HG03439 (cell line): Measurements from ENCODE around the gene TNS2.

ENCODE experiments used
- ATAC-seq: cut with Tn5 transposase; IDR thresholded peaks from one replicate; pipeline ENCODE4 v1.9.1; 2021; ENCODE audit warnings: mild to moderate bottlenecking, moderate library complexity; ENCODE audit not compliant: unreplicated experiment

Gene TNS2

DNA sequence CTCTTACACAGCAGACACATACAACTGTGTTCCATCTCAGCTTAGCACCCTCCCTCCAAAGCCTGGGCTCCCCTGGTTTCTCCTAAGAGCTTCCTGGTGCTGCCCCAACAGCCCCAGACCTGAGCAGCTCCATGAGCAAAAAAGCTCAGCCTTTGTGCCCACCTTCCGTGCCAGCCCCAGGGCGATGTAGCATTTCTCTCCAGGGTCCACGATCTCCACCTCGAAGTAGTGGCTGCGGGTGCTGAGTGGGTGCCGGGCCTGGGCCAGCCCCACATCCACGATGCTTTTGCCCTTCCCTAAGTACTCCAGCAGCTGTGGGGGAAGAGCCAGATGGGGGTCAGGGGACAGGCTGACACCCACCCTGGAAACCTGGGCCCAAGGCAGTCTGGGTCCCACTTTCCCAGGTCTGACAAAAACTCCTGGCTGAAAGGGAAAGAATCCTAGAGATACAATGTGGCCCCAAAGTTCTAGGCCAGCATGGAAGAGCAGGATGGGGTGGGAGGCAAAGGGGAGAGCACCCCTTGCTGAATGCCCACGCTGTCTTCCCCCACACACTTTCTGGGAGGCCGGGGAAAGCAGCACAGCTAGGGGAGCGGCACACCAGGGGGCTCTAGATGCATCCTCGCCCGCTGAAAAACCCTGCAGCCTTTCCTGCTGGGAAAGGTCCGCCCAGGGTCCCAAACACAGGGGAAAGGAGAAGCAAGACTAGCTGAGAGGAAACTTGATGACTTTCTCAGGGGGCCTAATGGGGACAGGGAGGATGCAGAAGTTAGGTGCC is 18.3 kb downstream of the TNS2 start:
- ATAC-seq: no peak

DNA sequence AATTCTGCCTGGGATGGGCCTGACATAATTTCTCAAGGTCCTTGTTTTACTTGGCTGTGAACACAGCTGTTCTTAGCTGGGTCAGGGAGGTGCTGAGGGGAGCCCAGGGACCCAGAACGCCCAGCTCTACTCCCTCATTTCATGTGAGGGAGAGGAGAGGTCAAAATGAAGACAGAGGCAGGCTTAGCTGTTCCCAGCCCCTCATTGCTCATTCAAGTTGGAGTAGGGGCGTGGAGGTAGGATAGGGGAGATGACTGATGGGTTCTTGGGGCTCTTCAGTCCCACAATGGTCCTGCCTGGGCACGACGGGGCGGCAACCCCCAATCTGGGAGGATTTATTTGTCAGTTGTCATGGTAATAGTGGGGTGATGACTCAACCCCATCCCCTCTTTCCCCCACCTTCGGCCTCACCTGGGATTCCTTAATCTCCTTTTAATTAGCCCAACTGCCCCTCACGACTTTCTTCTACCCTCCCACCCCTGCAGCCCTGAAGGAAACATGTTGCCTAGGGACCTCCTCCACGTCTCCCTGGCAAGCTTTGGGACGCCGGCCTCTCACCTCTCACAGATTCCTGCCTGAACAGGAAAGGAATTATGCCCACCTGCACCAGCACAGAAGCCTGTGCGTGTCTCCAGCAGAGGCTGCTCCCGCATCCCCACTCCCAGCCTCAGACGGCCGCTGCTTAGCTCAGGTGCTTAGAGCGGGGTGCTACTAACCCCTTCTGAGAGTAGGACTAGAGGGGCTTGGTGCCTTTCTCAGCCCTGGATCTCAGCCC is 19.1 kb downstream of the TNS2 start:
- ATAC-seq: no peak

DNA sequence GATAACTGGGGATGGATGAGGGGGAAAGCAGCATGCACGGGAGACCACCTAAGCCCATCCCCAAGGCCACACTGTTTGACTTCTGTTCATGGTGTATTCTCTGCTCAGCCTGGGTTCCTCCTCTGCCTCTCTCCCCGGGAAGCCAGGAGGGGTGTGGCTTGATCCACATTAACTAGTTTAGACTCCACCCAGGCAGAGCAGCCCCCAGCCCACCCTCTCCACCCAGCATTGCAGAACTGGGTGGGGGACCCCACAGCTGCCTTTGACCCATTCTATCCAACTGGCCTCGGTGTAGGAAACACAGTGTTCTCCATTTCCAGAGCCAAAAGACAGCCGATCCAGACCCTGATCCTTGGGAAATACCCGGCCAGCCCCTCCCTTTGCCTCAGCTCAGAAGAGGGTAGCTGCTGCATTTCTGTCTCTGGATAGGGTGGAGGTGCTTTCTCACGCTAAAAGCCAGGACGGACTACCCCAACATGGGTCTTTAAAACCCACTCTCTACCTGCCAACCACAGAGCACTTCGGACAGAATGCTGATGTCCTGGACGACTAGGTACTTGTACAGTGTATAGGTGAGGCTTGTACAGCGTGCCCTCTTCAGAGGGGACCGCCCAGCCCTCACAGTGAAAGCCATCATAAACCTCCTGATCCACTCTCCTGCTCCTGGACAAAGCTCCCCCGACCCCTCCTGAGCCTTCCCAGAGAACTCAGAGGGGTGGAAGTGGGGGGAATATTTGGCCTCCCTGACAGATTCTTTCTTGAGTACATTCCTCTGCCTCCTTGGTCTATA is 20.0 kb downstream of the TNS2 start:
- no peak for ATAC-seq

DNA sequence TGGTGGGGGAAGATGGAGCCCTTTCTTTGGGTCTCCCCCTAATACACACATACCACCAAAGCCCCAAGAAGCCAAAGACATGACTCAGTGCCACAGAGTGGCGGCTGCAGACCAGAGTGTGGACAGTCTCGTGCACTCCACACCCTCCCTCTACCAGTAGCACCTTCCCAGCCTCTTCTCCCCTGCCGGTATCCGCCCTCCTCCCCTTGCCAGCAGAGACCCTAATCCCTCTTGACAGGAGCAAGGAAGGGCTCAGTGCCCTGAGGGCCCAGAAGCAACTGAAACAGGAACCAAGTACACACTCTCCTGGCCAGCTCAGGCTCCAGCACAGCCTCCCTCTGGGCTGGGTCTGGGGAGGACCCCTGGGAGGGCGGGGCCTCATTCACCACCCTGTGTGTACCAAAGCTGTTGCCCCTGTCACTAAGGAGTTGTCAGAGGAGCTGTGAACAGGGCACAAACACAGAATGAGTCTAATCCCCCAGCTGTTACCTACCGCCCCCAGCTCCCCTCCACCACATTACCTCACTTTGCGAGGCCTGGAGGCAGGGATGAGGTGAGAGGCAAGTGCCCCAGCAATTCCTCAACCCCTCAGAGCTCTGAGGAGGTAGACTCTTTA is 21.1 kb downstream of the TNS2 start:
- no peak for ATAC-seq

DNA sequence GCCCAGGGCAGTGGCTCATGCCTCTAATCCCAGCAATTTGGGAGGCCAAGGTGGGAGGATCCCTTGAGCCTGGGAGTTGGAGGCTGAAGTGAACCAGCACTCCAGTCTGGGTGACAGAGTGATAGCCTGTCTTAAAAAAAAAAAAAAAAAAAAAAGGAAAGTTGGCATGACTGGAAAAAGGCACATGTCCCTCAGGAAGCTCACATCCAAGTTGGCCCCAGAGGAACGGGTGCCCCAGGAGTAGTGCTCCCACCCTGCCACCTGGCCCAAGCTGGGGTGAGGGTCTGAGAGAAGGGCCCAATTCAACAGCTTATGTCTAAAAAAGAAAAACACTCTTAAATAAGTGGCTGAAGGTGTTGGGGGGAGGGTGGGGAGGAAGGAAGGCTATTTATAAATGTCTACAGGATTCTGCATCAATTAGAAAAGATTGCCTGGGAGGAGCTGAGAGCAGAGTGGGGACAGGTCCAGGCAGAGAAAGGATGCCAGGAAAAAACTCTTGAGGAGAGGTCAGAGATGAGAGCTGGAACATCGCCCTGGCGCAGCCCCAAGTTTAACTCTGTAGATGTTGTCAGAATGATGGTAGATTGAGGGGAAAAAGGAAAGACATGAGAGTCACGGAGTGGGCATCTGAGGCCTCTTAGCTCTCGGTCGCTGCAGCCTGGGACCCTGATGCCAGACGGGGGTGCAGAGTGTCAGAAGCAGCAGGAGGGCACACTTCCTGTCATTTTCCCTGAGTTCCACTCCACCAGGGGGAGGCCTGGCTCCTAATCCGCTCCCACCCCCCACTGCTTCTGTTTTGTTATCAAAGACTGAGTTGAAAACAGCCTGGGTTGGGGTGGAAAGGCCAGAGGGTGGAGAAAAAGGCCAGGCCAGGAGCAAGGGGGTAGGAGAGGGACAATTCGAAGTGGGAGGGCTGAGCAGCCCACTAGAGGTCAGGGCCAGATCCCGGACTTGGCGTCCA is 22.0 kb downstream of the TNS2 start:
- ATAC-seq: no peak

DNA sequence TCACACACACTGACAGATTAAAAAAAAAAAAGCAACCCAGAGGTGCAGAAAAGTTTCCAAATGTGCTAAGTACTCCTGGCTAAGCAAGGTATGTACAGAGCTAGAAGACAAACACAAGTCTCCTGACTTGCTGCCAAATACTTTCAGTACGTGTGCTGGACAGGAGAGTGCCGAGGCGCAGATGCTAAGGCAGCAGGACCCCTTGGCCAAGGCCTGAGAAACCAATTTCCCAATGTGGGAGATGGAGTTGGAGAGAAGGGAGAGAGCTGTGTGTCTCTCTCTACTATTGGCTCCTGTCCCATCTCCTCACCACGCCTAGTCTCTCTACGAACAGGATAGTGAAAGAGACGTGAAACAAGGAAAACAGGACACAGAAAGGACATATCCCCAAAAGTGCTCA is 24.0 kb downstream of the TNS2 start:
- no peak for ATAC-seq

DNA sequence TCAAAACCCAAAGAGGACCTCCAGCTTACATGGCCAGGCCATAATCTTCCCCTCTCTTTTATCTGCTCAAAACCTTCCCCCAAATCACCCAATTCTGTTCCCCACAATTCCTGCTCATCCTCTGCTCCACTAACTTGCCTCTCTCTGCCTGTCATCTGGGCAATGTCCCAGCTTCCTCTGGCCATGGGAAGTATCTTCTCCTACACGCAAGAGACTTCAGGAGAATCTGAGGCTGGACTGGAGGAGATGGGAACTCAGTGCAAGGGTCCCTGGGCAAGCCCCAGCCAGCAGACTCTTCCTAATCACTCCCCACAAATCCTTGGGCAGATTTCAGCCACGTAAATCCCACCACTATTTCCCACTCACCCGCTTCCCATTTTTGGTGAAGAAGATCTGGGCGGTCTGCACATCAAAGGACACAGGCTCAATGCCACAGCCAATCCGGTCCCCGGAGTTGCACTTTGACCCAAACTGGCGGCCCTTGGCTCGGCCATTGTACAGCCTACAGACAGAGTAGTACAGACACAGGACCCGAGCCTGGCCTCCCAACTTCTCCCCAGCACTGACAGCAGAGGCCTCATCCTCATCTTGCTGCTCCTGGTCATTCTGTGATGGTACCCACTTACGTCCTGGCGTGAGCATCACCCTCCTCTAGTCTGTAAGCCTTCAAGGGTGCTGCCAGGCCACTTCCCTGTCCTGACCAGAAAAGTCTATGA is 24.6 kb downstream of the TNS2 start:
- no peak for ATAC-seq

DNA sequence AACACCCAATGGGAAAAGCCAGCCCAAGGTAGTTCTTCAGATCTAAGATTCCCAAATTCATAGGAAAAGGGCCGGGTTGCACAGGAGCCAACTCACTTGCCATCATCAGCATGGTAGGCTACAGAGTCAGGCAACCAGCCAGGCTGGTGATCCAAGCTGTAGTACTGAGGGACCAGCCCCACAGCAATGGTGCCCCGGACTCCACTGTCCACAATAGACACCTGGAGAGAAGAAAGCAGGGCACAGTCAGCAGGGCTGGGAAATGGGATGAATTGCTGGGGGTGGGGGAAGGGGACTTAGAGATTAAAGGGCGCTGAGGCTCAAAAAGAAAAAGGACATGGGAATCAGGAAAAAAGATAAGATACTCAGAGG is 25.1 kb downstream of the TNS2 start:
- ATAC-seq: no peak

DNA sequence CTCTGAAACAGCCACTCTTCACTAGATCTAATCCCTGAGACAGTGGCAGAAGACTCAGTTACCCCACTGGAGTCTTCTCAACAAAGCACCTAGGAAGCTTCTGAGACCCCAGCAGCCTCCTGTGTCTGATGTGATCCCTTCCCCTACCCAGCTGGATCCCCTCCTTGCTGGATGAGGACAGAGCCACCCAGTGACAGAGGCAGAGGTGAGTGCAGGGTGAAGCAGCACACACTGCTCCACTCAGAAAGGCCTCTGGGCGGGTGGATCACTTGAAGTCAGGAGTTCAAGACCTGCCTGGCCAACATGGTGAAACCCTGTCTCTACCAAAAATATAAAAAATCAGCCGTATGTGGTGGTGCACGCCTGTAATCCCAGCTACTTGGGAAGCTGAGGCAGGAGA is 26.6 kb downstream of the TNS2 start:
- no peak for ATAC-seq

DNA sequence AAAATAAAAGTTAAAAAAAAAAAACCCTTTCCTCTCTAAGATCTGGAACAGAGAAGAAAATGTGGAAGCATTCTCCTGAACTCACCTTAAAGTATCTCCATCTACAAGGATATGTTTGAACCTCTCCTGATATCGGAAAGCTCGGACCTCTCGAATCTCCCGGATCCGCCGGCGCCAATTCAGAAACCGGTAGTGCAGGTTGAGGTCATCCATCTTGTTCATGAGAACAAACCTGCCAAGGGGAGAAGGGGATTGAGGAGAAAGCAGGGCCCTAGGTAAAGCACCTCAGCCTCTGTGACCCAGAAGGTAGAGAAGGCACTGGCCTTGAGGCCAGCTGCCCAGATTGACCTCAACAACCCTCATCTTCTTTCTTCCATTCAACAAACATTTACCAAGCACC is 27.2 kb downstream of the TNS2 start:
- ATAC-seq: no peak

DNA sequence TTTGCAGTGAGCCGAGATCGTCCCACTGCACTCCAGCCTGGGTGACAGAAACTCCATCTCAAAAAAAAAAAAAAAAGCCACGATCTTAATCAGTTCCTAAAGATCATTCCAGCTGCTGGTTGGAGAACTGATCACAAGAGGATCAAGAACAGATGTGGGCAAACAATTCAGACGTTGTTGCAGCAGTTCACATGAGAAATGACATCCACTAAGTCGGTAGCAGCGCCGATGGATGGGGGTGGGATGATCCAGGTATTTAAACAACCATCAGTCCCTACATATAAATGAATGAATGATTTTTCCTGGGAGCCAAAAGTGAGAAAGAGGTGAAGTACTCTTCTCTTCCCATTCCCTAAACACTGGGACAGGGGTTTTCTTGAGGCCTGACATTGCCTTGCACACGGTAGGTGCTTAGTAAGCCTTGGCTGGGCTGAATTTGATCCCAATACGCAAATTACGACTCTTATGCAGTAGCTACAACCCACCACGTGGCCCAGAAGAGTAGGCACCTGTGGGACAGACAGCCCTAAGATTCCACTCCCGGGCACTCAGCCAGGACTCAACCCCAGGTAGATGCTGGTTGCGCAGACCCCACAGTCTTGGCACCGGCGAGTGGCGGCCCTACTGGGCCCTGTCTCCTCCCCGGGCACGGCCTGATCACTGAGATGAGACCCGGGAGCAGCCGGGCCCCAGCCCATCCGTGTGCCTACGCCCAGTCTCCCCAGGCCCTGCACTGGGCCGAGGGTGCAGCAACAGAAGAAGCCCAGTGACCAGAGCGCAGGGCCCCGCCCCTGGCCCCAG is 28.8 kb downstream of the TNS2 start:
- peak; percentile 14 for ATAC-seq

DNA sequence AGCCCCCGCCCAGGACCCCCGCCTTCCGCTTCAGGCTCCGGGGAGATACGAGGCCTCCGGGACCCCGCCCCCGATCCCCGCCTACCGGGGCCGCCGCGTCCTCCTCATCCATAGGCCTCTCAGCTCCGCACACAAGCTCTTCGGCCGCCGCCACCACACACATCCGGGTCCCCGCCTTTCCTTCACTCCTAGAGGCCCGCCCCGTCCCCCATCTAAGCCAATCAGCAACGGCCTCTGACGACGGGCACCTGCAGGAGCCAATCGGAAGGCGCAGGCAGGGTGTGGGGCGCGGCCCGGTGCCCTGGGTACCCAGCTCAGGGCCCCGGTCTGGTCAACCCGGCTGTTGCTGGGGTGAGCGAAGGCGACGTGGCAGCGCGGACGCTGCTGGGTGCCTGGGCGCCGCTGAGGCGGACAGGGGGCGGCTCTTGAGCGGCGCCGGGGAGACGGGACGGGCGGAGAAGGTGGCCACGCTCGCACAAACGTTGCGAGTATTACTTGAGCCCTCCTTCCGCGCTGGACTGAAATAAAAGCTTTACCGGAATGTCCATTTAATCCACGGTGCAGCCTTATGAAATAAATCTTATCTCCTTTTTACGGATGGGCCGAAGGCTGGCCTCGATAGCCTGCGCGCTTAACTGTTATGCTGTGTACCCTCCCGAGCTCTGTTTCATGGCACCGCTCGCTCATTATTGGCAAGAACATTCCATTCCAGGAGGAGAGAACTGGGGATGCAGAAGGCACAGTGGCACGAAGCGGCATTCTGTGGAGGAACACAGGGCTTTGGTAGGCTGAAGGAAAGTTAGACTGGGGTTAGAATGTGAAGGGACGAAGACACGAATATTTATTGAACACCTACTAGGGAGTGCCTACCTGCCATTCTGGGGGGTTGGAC is 29.6 kb downstream of the TNS2 start, which contains the start of gene SPRYD3:
SPRYD3 (minus strand) TSS at position 165 of the 892 bp plus-strand sequence; CDS start at position 108, 57 bp downstream.
- ATAC-seq: peak; percentile 98

DNA sequence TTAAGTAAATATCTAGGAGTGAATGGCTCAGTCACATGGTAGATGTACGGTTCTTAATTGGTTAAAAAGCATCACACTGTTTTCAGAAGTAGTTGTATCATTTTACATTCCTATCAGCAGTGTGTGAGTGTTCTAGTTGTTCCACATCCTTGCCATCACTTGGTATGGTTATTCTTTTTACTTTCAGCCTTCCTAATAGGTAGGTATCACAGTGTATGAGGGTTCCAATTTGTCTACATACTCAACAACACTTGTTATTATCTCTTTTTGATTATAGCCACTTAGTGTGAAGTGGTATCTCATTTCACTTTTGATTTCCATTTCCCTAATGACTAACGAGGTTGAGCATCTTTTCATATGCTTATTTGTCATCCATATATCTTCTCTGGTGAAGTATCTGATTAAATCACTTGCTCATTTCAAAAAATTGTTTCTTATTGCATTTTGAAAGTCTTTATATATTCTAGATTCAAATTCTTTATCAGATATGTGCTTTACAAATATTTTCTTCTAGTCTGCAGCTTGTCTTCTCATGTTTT is 32.8 kb downstream of the TNS2 start:
- no peak for ATAC-seq

DNA sequence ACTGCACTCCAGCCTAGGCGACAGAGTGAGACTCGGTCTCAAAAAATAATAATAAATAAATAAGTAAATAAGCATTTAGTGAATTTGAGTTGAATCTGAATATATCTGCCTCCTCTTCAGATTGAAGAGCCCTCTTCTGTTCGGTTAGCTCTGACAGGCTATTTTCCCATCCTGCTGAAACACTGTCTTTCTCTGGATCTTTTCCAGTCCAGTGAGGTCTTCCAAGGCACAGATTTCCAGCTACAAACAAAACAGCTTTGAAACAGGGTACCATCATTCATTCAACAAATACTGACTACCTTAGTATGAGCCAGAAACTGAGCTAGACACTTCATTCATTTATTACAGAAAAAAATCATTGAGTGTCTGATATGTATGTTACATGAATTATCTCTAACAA is 36.5 kb downstream of the TNS2 start:
- ATAC-seq: no peak

DNA sequence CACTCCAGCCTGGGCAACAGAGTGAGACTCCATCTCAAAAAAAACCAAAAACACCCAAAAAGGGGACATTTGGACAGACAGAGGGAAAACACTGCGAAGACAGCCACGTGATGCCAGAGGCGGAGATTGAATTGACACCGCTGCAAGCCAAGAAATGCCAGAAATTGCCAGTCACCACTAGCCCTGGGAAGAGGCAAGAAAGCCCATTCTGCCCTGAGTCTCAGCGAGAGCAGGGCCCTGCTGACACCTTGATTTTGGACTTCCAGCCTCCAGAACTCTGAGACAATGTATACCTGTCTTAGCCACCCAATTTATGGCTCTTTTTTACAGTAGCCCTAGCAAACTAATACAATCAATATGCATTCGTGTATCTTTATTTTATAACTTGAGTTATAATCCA is 40.2 kb downstream of the TNS2 start:
- no peak for ATAC-seq

DNA sequence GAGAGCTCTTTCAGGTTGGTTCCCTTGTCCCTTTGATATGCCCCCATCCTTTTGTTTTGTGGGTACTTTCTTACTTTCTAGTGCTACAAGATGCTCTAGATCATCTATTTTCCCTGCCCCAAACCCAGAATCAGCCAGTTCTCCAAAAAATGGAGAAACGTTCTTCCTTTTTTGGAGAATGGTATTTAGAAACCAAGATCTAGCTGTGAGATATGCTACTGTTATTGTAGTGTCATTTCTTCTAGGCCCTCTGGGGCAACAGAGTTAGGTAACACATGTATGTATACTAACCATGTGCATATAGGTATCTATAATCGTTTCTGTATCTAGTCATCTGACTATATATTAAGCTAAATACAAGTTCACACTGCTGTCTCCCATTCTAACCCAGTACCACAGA is 40.7 kb downstream of the TNS2 start:
- ATAC-seq: no peak

DNA sequence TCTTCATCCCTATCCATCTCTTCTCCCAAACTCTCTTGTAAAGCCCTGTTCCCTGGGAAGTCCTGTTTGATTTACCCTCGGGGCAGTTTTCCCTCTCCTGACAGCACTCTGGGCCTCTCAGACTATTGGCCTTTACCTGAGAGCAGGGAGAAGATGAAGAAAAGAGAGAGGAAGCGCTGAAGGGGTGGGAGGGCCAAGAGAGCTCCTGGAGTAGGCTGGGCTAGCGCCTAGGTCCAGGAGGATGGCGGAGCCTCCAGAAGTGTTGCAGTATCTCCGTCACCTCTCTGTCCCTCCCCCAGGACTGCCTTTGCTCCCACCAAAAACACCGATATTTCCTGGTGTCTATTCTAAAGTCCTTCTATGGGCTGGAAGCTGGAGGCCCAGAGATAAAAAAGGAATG is 41.9 kb downstream of the TNS2 start:
- no peak for ATAC-seq
